Measurements from ENCODE around the gene PUS7L. TPM values are rescaled to one million over a fixed set of nuclear protein-coding genes. Genes with fewer than 3 reads are reported as not detected.

Gene PUS7L
- total RNA-seq, 4 donors from 2014 or later = 5.2 to 8.7 (median 6.7) TPM

DNA sequence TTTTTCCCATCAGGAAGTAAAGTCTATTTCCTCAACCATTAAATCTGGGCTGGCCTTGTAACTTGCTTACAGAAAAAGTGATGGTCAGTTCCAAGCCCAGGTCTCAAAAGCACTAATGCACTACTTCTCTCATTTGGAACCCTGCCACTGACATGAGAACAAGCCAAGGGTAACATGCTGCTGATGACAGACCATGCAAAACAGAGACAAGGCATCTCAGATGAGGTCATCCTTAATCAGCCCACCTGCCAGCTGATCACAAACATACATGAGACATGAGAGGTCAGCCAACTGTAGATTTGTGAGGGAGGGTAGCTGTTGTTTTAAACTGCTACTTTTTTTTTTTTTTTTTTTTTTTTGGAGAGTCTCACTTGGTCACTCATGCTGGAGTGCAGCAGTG, 31.4 kb upstream of the PUS7L start:
- Histone ChIP-seq H3K27me3 (no peaks in the 10 kb centered on the region), H3K36me3 (peaks cover 13 to 47% (median 34%) of the 10 kb centered on the region in 4 donors), H3K4me1 (peaks cover 0 to 3% (median 0%) of the 10 kb centered on the region in 4 donors), H3K27ac (replicated peaks in 1 of 4) (no peak overlapping the region), H3K4me3 (no peak overlapping the region), H3K9me3 (no peaks in the 10 kb centered on the region)
- no peak for DNase-seq (ENCODE audit: extremely low spot score)
- intact Hi-C loops (cut with DNase I) = no loop called here
- no peak for TF ChIP-seq POLR2AphosphoS5 (IDR thresholded peaks at IDR 0.05)
- TF ChIP-seq POLR2A (IDR thresholded peaks at IDR 0.05; ENCODE audit: low read depth) = no peak
- TF ChIP-seq EP300 (IDR thresholded peaks at IDR 0.05) = no peak
- TF ChIP-seq, protein P1, sequence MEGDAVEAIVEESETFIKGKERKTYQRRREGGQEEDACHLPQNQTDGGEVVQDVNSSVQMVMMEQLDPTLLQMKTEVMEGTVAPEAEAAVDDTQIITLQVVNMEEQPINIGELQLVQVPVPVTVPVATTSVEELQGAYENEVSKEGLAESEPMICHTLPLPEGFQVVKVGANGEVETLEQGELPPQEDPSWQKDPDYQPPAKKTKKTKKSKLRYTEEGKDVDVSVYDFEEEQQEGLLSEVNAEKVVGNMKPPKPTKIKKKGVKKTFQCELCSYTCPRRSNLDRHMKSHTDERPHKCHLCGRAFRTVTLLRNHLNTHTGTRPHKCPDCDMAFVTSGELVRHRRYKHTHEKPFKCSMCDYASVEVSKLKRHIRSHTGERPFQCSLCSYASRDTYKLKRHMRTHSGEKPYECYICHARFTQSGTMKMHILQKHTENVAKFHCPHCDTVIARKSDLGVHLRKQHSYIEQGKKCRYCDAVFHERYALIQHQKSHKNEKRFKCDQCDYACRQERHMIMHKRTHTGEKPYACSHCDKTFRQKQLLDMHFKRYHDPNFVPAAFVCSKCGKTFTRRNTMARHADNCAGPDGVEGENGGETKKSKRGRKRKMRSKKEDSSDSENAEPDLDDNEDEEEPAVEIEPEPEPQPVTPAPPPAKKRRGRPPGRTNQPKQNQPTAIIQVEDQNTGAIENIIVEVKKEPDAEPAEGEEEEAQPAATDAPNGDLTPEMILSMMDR (IDR thresholded peaks at IDR 0.05) = no peak

DNA sequence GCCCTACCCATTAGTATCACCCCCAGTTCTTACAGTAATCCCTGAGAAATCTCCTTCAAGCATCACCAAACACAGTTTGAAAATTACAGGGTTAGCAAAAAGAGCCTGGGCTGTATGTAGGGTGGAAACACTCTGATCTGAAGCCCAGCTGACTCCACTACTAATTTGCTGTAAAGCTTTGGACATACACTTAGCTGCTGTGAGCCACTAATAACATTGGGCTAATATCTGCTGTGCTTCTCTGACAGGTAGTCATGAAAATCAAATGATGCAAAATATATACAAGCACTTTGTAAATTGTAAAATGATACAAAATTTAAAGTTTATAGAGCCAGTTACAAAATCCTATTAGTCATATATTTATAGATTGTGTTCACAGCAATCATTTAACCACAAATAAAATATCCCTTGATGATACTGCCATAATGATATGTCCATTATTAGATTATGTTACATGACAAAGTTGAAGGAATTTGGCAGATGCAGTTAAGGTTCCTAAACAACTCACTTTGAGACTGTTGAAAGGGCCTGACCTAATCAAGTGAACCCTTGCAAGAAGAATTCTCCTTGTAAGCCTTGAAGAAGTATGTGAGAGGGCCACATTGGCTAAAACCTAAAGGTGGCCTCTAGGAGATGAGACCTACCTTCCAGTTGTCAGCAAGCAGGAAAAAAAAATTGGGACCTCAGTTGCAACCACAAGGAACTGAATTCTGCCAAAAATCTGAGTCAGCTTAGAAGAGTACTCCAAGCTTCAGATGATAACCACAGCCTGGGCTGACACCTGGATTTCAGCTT, 28.5 kb upstream of the PUS7L start:
- Histone ChIP-seq H3K36me3 (peaks cover 32 to 64% (median 53%) of the 10 kb centered on the region in 4 donors), H3K4me3 (no peak overlapping the region), H3K9me3 (no peaks in the 10 kb centered on the region), H3K27ac (replicated peaks in 1 of 4) (no peak overlapping the region), H3K4me1 (peaks cover 0 to 3% (median 0%) of the 10 kb centered on the region in 4 donors), H3K27me3 (no peaks in the 10 kb centered on the region)
- DNase-seq (ENCODE audit: extremely low spot score) = no peak
- TF ChIP-seq EP300 (IDR thresholded peaks at IDR 0.05) = no peak
- no peak for TF ChIP-seq POLR2A (IDR thresholded peaks at IDR 0.05; ENCODE audit: low read depth)
- TF ChIP-seq POLR2AphosphoS5 (IDR thresholded peaks at IDR 0.05) = no peak
- TF ChIP-seq, protein P1 (IDR thresholded peaks at IDR 0.05) = no peak
- intact Hi-C loops (cut with DNase I) = no loop called here

DNA sequence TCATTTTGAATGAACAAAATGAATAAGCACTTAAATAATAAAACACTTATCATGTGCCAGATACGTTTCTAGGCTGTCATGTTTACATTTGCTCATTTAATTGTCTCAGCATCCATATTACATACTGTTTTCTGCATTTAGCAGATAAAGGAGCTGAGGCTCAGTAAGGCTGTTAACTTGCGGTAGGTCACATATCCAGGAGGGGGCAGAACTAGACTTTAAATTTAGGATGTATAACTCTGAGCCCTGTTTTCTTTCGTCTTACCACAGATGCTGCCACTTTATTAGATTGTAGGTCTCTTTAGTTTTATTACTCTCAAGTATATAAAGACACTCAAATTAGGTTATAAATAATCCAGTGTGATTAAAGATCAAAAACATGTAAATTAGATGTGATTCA, 17.9 kb upstream of the PUS7L start:
- no peaks in the 10 kb centered on the region for H3K9me3 ChIP-seq
- no peak overlapping the region for H3K4me3 ChIP-seq
- DNase-seq (ENCODE audit: extremely low spot score) = no peak
- no peak overlapping the region for H3K27ac ChIP-seq (replicated peaks in 1 of 4)
- no peak for TF ChIP-seq POLR2A (IDR thresholded peaks at IDR 0.05; ENCODE audit: low read depth)
- TF ChIP-seq, protein P1 (IDR thresholded peaks at IDR 0.05) = peak in 1 of 3 experiments; percentile 25
- peaks cover 45 to 85% (median 65%) of the 10 kb centered on the region in 4 donors for H3K36me3 ChIP-seq
- 58% methylated on average over 3 of the region's 3 CpGs for WGBS
- no peaks in the 10 kb centered on the region for H3K4me1 ChIP-seq
- intact Hi-C loops (cut with DNase I) = no loop called here
- H3K27me3 ChIP-seq = no peaks in the 10 kb centered on the region

DNA sequence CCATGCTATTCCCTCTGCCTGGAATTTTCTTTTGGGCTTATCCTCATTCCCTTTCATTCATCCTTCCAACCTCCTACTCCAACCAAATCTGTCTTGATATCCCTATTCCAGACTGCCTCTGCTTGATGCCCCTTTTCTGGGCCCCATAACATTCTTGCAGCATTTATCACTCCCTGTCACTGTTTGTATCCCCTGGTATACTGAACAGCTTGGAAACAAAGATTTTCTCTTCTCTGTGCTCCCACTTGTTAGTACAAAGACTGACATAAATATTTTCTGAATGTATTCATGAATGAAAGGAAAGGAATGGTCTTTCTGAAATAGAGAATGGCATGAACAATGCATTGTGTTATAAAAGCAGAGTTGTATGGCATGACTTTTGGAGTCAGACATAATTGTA, 7.7 kb upstream of the PUS7L start:
- DNase-seq (ENCODE audit: extremely low spot score) = no peak
- intact Hi-C loops (cut with DNase I) = no loop called here
- peaks cover 14 to 24% (median 22%) of the 10 kb centered on the region in 4 donors for H3K36me3 ChIP-seq

More for the DNA sequence above, 7.7 kb upstream of the PUS7L start:
- TF ChIP-seq, protein P1 (IDR thresholded peaks at IDR 0.05) = no peak
- TF ChIP-seq POLR2A (IDR thresholded peaks at IDR 0.05; ENCODE audit: low read depth) = no peak
- TF ChIP-seq EP300 (IDR thresholded peaks at IDR 0.05) = no peak
- TF ChIP-seq POLR2AphosphoS5 (IDR thresholded peaks at IDR 0.05) = no peak
- H3K27ac ChIP-seq (replicated peaks in 1 of 4) = no peak overlapping the region
- H3K27me3 ChIP-seq = no peaks in the 10 kb centered on the region
- H3K4me3 ChIP-seq = no peak overlapping the region
- peaks cover 0 to 2% (median 1%) of the 10 kb centered on the region in 4 donors for H3K4me1 ChIP-seq
- no peaks in the 10 kb centered on the region for H3K9me3 ChIP-seq

Data from esophagus muscularis mucosa (tissue), 4 donors.